WTC11 (cell line): Measurements from ENCODE around the gene KCNT2. TPM values are rescaled to one million over a fixed set of nuclear protein-coding genes. Genes with fewer than 3 reads are reported as not detected.

Experiments used
- ATAC-seq: fragments of 200-7000 bp; cut with Tn5 transposase; 2 replicates; pipeline ENCODE4 v1.10.0; 2021; ENCODE audit warnings: mild to moderate bottlenecking, moderate library complexity
- CTCF ChIA-PET: fragments of 300-600 bp; sonication (Branson Sonifier 250); formaldehyde crosslinking; loops from one replicate; lab custom pipeline; 2021; ENCODE audit warnings: antibody characterized with exemption; lab: Charles Lee
- POLR2A ChIA-PET: fragments of 350-600 bp; sonication (Branson Sonifier 250); formaldehyde crosslinking; loops from one replicate; lab custom pipeline; 2021; ENCODE audit warnings: antibody characterized with exemption; lab: Charles Lee
- DNase-seq: peaks from one replicate; pipeline ENCODE4 v3.0.0; 2021; ENCODE audit warnings: low spot score
- H3K27ac Mint-ChIP-seq: 2 replicates; pipeline ENCODE4 v1.8.0; 2021; ENCODE audit warnings: mixed read lengths
- H3K27me3 Mint-ChIP-seq: 2 replicates; pipeline ENCODE4 v1.8.0; 2021; ENCODE audit warnings: low read depth, mild to moderate bottlenecking, moderate library complexity, mixed read lengths
- H3K36me3 Mint-ChIP-seq: 2 replicates; pipeline ENCODE4 v1.8.0; 2021; ENCODE audit warnings: mixed read lengths
- H3K4me1 Mint-ChIP-seq: 2 replicates; pipeline ENCODE4 v1.8.0; 2022; ENCODE audit warnings: mixed read lengths
- H3K4me3 Mint-ChIP-seq: 2 replicates; pipeline ENCODE4 v1.8.0; 2021; ENCODE audit warnings: mild to moderate bottlenecking, moderate library complexity, mixed read lengths
- H3K9me3 Mint-ChIP-seq: 2 replicates; pipeline ENCODE4 v1.8.0; 2021; ENCODE audit warnings: mixed read lengths
- ATF2 ChIP-seq: sonication (generic); formaldehyde crosslinking; IDR thresholded peaks from 2 replicates; pipeline ENCODE4 v1.8.1; 2022; ENCODE audit warnings: low read depth, missing genetic modification reagents, borderline replicate concordance
- ATF3 ChIP-seq: sonication (generic); formaldehyde crosslinking; conservative IDR thresholded peaks from 2 replicates; pipeline ENCODE4 v1.8.1; 2022; ENCODE audit warnings: mild to moderate bottlenecking, missing genetic modification reagents
- E2F5 ChIP-seq: sonication (generic); formaldehyde crosslinking; IDR thresholded peaks from 2 replicates; pipeline ENCODE4 v1.8.1; 2022; ENCODE audit warnings: mild to moderate bottlenecking, moderate library complexity, missing genetic modification reagents
- ERG ChIP-seq: fragments of 250-450 bp; sonication (Bioruptor Pico); IDR thresholded peaks from 2 replicates; pipeline ENCODE4 v1.8.0; 2021; ENCODE audit warnings: mild to moderate bottlenecking
- ETV6 ChIP-seq: sonication (generic); formaldehyde crosslinking; IDR thresholded peaks from 2 replicates; pipeline ENCODE4 v1.8.1; 2022; ENCODE audit warnings: mild to moderate bottlenecking, missing genetic modification reagents
- FOXK1 ChIP-seq: sonication (generic); formaldehyde crosslinking; IDR thresholded peaks from 2 replicates; pipeline ENCODE4 v1.8.0; 2022; ENCODE audit warnings: mild to moderate bottlenecking, moderate library complexity, missing genetic modification reagents
- HMGA2 ChIP-seq: fragments of 250-450 bp; sonication (Bioruptor Pico); IDR thresholded peaks from 2 replicates; pipeline ENCODE4 v1.4.0; 2021; ENCODE audit warnings: mild to moderate bottlenecking, moderate library complexity
- MXD4 ChIP-seq: fragments of 250-450 bp; sonication (Bioruptor Pico); IDR thresholded peaks from 2 replicates; pipeline ENCODE4 v1.8.0; 2021; ENCODE audit warnings: mild to moderate bottlenecking, moderate library complexity, borderline replicate concordance
- OVOL2 ChIP-seq: fragments of 250-450 bp; sonication (Bioruptor Pico); IDR thresholded peaks from 2 replicates; pipeline ENCODE4 v1.9.0; 2021; ENCODE audit warnings: mild to moderate bottlenecking, borderline replicate concordance
- USF1 ChIP-seq: sonication (generic); formaldehyde crosslinking; IDR thresholded peaks from 2 replicates; pipeline ENCODE4 v1.8.0; 2022; ENCODE audit warnings: mild to moderate bottlenecking, missing genetic modification reagents
- USF2 ChIP-seq: sonication (generic); formaldehyde crosslinking; IDR thresholded peaks from 2 replicates; pipeline ENCODE4 v1.8.1; 2023; ENCODE audit warnings: mild to moderate bottlenecking, missing genetic modification reagents, moderate library complexity
- ZNF138 ChIP-seq: sonication (generic); formaldehyde crosslinking; conservative IDR thresholded peaks from 2 replicates; pipeline ENCODE4 v1.8.1; 2022; ENCODE audit warnings: mild to moderate bottlenecking, moderate library complexity, missing genetic modification reagents
- ZNF281 ChIP-seq: sonication (generic); formaldehyde crosslinking; IDR thresholded peaks from 2 replicates; pipeline ENCODE4 v1.8.0; 2023; ENCODE audit warnings: mild to moderate bottlenecking, missing genetic modification reagents
- ZNF317 ChIP-seq: sonication (generic); formaldehyde crosslinking; IDR thresholded peaks from 2 replicates; pipeline ENCODE4 v1.8.1; 2023; ENCODE audit warnings: low read depth, mild to moderate bottlenecking, moderate library complexity, missing genetic modification reagents, borderline replicate concordance
- ZNF416 ChIP-seq: fragments of 250-450 bp; sonication (Bioruptor Pico); IDR thresholded peaks from 2 replicates; pipeline ENCODE4 v1.9.0; 2021; ENCODE audit warnings: mild to moderate bottlenecking, inconsistent platforms
- total RNA-seq: library from RNA; stranded (reverse); gene quantifications from 3 replicates; pipeline ENCODE4 v1.2.3, GENCODE V29; 2021

Gene KCNT2
- total RNA-seq, 1 experiment from 2014 or later, result 11.6 TPM

- no peak for TF ChIP-seq OVOL2 (CRISPR knock-in tag)
- no peak for TF ChIP-seq HMGA2 (CRISPR knock-in tag)
- TF ChIP-seq ETV6 (CRISPR knock-in tag), result peak; percentile 83
- TF ChIP-seq ZNF416 (CRISPR knock-in tag), result peak; percentile 41; the same call in 1 of the 2 replicates
- TF ChIP-seq ZNF317 (CRISPR knock-in tag), result no peak
- TF ChIP-seq USF1 (CRISPR knock-in tag), result peak; percentile 31; the same call in 1 of the 2 replicates
- TF ChIP-seq ZNF281, result peak; percentile 62; the same call in 1 of the 2 replicates
- peak; percentile 49 for TF ChIP-seq FOXK1 (CRISPR knock-in tag)
- TF ChIP-seq E2F5 (CRISPR knock-in tag), result peak; percentile 97
- TF ChIP-seq MXD4 (CRISPR knock-in tag), result no peak
- 0 out of 2 replicates have a peak, but pooled peaks have one; percentile 30 for TF ChIP-seq ZNF138 (CRISPR knock-in tag)
- no peak for TF ChIP-seq ATF2 (CRISPR knock-in tag)
- no peak for TF ChIP-seq ERG (CRISPR knock-in tag)
Observed at GRCh38 chr1:196608390-196609369, at the start of gene KCNT2 (continued).

- CTCF ChIA-PET, result no interaction called here
- Mint-ChIP-seq H3K27ac (no peak overlapping the region), H3K36me3 (no peaks in the 10 kb centered on the region), H3K4me3 (no peak overlapping the region), H3K9me3 (no peaks in the 10 kb centered on the region)
- DNase-seq, result no peak
- no peak for TF ChIP-seq USF2 (CRISPR knock-in tag)
- no peak for TF ChIP-seq OVOL2 (CRISPR knock-in tag)
- TF ChIP-seq ATF3 (CRISPR knock-in tag), result no peak
- TF ChIP-seq, all 79 proteins: peak for 0
- Mint-ChIP-seq H3K4me1 (peaks cover 11% of the 10 kb centered on the region; the same call in 1 of the 2 replicates), H3K27me3 (no peaks in the 10 kb centered on the region)
- no peak for ATAC-seq
- POLR2A ChIA-PET, result no interaction called here
Observed at GRCh38 chr1:196655494-196655893, 47.3 kb upstream of the KCNT2 start.
